ENCODE results near the gene CCDC170. TPM values are rescaled to one million over a fixed set of nuclear protein-coding genes. Genes with fewer than 3 reads are reported as not detected.

CCDC170 gene
- total RNA-seq, 1 experiment from 2014 or later = 0.12 TPM

DNA sequence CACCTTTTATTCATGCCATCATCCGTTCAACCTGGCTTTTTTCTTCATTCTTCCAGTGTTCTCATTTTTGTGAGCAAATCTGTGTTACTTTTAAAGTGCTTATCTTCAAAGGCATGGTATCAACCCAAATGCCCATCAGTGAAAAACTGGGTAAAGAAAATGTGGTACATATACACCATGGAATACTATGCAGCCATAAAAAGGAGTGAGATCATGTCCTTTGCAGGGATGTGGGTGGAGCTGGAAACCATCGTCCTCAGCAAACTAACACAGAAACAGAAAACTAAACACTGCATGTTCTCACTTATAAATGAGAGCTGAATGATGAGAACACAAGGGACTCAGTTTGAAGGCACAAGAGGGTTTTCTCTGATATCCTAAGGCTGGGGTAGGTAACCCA is 130.3 kb downstream of the CCDC170 start:
- RAD21 ChIA-PET (ENCODE audit: low non-redundant PET in 1 of 2, low total read pairs in 2 of 2, uncharacterized antibody in 2 of 2, unreplicated experiment in 2 of 2) = no interaction called here
- peaks cover 12 to 29% of the 10 kb centered on the region in 2 experiments for H3K4me1 ChIP-seq (ENCODE audit: control insufficient read depth in 1 of 2, insufficient read depth in 2 of 2, low read length in 2 of 2)
- no peaks in the 10 kb centered on the region for H3K9me2 ChIP-seq (ENCODE audit: insufficient read depth)
- POLR2A ChIA-PET = interaction anchor here (1.2 kb wide), 1 partner anchor 9 kb away, joined by 3 read pairs; no protein-coding TSS in a partner anchor
- no peak for ATAC-seq
- H3K4me3 ChIP-seq (replicated peaks in 1 of 2; ENCODE audit: low read depth in 1 of 2, low read length in 2 of 2) = no peak overlapping the region
- no peaks in the 10 kb centered on the region for H3K9me3 ChIP-seq (ENCODE audit: control insufficient read depth in 1 of 2, insufficient read depth in 1 of 2, low read depth in 1 of 2, low read length in 2 of 2)
- H3K79me2 ChIP-seq (ENCODE audit: insufficient read depth, low read length) = no peaks in the 10 kb centered on the region
- H3K27ac ChIP-seq (ENCODE audit: low read depth, low read length) = no peak overlapping the region
- no peaks in the 10 kb centered on the region for H4K20me1 ChIP-seq (ENCODE audit: insufficient read depth)
- BruUV-seq (replicated peaks) = no TSS peak
- no peaks in the 10 kb centered on the region for H3K36me3 ChIP-seq (ENCODE audit: control insufficient read depth in 1 of 2, insufficient read depth in 2 of 2, low read length in 2 of 2)
- intact Hi-C loops (cut with micrococcal nuclease) = no loop called here
- no peaks in the 10 kb centered on the region for H3K27me3 ChIP-seq (ENCODE audit: insufficient read depth, low read length)
- TF ChIP-seq ZFX (IDR thresholded peaks at IDR 0.05) (no peak), ZNF274 (IDR thresholded peaks at IDR 0.05; ENCODE audit: low read depth, low read length) (no peak), CEBPB (IDR thresholded peaks at IDR 0.05; ENCODE audit: low read depth) (no peak), EZH2 (IDR thresholded peaks at IDR 0.05) (no peak), POLR2A (IDR thresholded peaks at IDR 0.05; ENCODE audit: borderline replicate concordance, extremely low read depth, insufficient read depth, insufficient read length) (no peak), ELF1 (IDR thresholded peaks at IDR 0.05; ENCODE audit: borderline replicate concordance, low read depth) (no peak), EGR1 (IDR thresholded peaks at IDR 0.05; ENCODE audit: low read depth) (no peak), POLR2AphosphoS5 (IDR thresholded peaks at IDR 0.05; ENCODE audit: low read depth, low read length) (no peak), RAD21 (IDR thresholded peaks at IDR 0.05; ENCODE audit: low read depth) (no peak), CBX3 (IDR thresholded peaks at IDR 0.05; ENCODE audit: low read depth) (no peak), TCF7L2 (IDR thresholded peaks at IDR 0.05; ENCODE audit: borderline replicate concordance, extremely low read depth, insufficient read depth, insufficient read length) (no peak), SIN3A (IDR thresholded peaks at IDR 0.05; ENCODE audit: low read depth) (no peak), SP1 (IDR thresholded peaks at IDR 0.05; ENCODE audit: low read depth) (no peak), JUND (IDR thresholded peaks at IDR 0.05) (no peak), SRF (IDR thresholded peaks at IDR 0.05; ENCODE audit: low read depth) (no peak)
- TF ChIP-seq, protein P1, sequence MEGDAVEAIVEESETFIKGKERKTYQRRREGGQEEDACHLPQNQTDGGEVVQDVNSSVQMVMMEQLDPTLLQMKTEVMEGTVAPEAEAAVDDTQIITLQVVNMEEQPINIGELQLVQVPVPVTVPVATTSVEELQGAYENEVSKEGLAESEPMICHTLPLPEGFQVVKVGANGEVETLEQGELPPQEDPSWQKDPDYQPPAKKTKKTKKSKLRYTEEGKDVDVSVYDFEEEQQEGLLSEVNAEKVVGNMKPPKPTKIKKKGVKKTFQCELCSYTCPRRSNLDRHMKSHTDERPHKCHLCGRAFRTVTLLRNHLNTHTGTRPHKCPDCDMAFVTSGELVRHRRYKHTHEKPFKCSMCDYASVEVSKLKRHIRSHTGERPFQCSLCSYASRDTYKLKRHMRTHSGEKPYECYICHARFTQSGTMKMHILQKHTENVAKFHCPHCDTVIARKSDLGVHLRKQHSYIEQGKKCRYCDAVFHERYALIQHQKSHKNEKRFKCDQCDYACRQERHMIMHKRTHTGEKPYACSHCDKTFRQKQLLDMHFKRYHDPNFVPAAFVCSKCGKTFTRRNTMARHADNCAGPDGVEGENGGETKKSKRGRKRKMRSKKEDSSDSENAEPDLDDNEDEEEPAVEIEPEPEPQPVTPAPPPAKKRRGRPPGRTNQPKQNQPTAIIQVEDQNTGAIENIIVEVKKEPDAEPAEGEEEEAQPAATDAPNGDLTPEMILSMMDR (IDR thresholded peaks at IDR 0.05 in 2 of 3, conservative IDR thresholded peaks at IDR 0.05 in 1 of 3; ENCODE audit: borderline replicate concordance in 1 of 3, insufficient read depth in 1 of 3, low read depth in 2 of 3, low read length in 2 of 3) = no peak
- TF ChIP-seq, protein P2, sequence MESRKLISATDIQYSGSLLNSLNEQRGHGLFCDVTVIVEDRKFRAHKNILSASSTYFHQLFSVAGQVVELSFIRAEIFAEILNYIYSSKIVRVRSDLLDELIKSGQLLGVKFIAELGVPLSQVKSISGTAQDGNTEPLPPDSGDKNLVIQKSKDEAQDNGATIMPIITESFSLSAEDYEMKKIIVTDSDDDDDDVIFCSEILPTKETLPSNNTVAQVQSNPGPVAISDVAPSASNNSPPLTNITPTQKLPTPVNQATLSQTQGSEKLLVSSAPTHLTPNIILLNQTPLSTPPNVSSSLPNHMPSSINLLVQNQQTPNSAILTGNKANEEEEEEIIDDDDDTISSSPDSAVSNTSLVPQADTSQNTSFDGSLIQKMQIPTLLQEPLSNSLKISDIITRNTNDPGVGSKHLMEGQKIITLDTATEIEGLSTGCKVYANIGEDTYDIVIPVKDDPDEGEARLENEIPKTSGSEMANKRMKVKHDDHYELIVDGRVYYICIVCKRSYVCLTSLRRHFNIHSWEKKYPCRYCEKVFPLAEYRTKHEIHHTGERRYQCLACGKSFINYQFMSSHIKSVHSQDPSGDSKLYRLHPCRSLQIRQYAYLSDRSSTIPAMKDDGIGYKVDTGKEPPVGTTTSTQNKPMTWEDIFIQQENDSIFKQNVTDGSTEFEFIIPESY (IDR thresholded peaks at IDR 0.05; ENCODE audit: extremely low read depth, insufficient replicate concordance, low read length) = no peak
- TF ChIP-seq, protein P3, sequence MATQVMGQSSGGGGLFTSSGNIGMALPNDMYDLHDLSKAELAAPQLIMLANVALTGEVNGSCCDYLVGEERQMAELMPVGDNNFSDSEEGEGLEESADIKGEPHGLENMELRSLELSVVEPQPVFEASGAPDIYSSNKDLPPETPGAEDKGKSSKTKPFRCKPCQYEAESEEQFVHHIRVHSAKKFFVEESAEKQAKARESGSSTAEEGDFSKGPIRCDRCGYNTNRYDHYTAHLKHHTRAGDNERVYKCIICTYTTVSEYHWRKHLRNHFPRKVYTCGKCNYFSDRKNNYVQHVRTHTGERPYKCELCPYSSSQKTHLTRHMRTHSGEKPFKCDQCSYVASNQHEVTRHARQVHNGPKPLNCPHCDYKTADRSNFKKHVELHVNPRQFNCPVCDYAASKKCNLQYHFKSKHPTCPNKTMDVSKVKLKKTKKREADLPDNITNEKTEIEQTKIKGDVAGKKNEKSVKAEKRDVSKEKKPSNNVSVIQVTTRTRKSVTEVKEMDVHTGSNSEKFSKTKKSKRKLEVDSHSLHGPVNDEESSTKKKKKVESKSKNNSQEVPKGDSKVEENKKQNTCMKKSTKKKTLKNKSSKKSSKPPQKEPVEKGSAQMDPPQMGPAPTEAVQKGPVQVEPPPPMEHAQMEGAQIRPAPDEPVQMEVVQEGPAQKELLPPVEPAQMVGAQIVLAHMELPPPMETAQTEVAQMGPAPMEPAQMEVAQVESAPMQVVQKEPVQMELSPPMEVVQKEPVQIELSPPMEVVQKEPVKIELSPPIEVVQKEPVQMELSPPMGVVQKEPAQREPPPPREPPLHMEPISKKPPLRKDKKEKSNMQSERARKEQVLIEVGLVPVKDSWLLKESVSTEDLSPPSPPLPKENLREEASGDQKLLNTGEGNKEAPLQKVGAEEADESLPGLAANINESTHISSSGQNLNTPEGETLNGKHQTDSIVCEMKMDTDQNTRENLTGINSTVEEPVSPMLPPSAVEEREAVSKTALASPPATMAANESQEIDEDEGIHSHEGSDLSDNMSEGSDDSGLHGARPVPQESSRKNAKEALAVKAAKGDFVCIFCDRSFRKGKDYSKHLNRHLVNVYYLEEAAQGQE (IDR thresholded peaks at IDR 0.05; ENCODE audit: low read depth) = no peak
- no peak overlapping the region for H3K9ac ChIP-seq (ENCODE audit: low read length)
- H2AFZ ChIP-seq (ENCODE audit: low read depth, low read length, poor library complexity, severe bottlenecking) = no peak overlapping the region
- CTCF ChIA-PET = no interaction called here
- DNase-seq (ENCODE audit: low read depth, low spot score) = no peak
- H3K4me2 ChIP-seq (ENCODE audit: low read length) = no peak overlapping the region
